Epithelial cell of proximal tubule (primary cell): Measurements from ENCODE around the gene IL18RAP. TPM values are rescaled to one million over a fixed set of nuclear protein-coding genes. Genes with fewer than 3 reads are reported as not detected.

Experiments used
- DNase-seq: peaks from one replicate; pipeline ENCODE4 v3.0.0-alpha.2; 2011; ENCODE audit warnings: low read depth
- H3K4me3 ChIP-seq: 2 replicates; pipeline ENCODE4 v1.5.1; 2011; ENCODE audit warnings: low read depth, mild to moderate bottlenecking, low read length
- total RNA-seq: library from RNA; depleted of rRNA; stranded (reverse); fragments of >200 nt; gene quantifications from 2 replicates; pipeline ENCODE4 v1.2.3, GENCODE V29; 2015
- TF ChIP-seq, protein P1 (sequence below): conservative IDR thresholded peaks from 2 replicates; pipeline ENCODE4 v1.5.1; 2012; ENCODE audit warnings: low read depth, mild to moderate bottlenecking, low read length

The IL18RAP gene
- total RNA-seq, 1 donor from 2014 or later: 0.35 TPM

DNA sequence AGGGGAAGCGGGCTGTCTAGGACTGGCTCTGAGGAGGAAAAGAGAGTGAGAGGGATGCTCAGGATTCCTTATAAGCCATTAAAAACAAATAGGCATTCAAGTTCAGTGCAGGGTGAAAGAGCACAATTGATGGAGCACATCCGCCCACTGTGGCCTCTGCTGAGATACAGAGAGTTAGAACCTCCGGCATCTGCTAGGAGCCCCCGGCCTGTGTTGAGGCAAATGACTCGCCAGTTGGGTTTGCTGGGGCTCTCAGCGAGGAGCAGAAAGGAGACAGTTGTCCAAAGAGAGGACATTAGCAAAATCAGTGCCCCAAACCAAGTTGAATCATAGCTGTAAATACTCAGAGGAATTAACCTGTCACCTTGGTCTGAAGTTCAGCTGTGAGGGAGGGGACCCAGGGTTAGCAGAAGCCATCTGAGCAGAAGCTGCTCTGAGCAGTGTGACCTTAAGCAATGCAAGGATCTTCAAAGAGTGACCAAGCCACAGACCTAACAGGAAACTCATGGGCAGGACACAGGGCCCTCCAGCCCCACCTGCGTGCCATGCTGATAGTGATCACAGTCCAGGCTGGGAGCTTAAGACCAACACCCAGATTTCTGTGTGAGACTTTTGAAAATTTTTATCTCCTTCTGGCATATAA lies 23.3 kb upstream of the IL18RAP start:
- DNase-seq: no peak
- TF ChIP-seq, protein P1, sequence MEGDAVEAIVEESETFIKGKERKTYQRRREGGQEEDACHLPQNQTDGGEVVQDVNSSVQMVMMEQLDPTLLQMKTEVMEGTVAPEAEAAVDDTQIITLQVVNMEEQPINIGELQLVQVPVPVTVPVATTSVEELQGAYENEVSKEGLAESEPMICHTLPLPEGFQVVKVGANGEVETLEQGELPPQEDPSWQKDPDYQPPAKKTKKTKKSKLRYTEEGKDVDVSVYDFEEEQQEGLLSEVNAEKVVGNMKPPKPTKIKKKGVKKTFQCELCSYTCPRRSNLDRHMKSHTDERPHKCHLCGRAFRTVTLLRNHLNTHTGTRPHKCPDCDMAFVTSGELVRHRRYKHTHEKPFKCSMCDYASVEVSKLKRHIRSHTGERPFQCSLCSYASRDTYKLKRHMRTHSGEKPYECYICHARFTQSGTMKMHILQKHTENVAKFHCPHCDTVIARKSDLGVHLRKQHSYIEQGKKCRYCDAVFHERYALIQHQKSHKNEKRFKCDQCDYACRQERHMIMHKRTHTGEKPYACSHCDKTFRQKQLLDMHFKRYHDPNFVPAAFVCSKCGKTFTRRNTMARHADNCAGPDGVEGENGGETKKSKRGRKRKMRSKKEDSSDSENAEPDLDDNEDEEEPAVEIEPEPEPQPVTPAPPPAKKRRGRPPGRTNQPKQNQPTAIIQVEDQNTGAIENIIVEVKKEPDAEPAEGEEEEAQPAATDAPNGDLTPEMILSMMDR: no peak
- no peak overlapping the region for H3K4me3 ChIP-seq

DNA sequence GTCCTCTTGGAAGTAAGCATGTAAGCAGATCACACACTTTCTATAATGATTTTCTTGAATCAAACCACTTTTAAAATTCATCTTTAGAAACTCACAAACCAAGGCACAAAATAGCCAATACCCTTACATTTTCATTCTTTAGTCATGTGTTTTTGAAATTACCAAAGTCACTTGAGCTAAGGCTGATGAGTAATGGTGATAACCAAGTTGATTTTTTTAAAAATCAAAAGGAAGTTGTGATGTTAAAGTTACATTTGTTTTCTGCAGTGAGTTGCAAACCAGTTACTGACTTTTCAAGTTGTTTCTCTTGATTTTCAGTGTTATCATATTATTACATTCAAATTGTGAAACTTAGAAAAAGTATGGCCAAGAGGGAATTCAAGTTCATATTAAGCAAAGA lies 21.5 kb upstream of the IL18RAP start:
- no peak for DNase-seq
- no peak overlapping the region for H3K4me3 ChIP-seq
- TF ChIP-seq, protein P1: no peak

DNA sequence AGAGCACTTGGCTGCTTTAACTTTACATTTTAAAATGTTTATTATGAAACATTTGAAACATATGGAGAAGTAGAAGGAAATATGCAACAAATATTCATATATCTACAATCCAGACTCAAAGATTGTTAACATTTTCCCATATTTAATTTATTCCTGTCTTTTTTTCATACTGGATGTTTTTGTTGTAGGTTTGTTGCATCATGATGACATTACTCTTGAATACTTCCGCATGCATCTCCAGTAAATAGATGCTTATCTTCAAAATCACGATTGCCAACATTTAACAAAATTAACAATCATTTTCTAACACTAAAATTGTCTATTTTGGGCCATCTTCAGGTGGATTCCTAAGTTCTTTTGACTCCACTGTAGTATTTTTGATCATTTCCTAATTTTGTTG lies 21.1 kb upstream of the IL18RAP start:
- TF ChIP-seq, protein P1: no peak
- no peak for DNase-seq
- H3K4me3 ChIP-seq: no peak overlapping the region

DNA sequence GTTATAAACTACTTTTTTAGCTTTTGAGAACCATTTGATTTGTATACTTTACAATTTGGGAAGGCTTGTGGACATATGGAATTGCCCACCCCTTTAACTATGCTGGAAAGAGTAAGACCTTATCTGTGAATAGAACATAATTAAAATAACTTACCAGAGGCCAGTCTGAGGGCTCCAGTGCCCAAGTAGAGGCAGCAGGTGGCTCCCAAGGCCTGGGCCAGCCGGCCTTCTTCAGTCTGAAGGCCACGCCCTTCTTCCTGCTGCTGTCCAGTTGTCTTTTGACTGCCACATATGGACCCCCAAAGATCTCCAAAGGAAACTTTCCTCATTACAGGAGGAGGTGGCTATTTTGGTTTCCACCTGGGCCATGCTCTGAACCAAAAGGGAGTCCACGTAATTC lies 12.0 kb upstream of the IL18RAP start:
- TF ChIP-seq, protein P1: peak; percentile 7
- no peak for DNase-seq
- H3K4me3 ChIP-seq: no peak overlapping the region

DNA sequence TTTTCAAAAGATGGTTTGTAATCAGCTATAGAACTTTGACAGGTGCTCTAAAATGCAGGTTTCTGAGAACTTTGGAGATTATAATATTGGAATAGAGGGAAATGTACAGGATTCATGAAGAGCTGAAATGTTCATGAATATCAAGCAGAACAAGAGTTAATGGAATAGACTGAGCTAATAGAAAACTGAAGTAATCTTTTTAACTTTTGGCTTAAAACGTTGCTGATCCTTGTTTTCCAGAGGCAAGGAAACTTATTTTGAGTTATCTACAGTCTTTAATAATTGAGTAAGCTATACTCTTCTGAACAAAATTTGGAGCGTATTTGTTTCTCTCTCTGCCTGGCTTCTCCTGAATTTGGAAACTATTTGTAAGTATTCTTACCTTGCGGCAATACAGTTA lies 10.8 kb upstream of the IL18RAP start:
- no peak for DNase-seq
- H3K4me3 ChIP-seq: no peak overlapping the region
- TF ChIP-seq, protein P1: no peak

DNA sequence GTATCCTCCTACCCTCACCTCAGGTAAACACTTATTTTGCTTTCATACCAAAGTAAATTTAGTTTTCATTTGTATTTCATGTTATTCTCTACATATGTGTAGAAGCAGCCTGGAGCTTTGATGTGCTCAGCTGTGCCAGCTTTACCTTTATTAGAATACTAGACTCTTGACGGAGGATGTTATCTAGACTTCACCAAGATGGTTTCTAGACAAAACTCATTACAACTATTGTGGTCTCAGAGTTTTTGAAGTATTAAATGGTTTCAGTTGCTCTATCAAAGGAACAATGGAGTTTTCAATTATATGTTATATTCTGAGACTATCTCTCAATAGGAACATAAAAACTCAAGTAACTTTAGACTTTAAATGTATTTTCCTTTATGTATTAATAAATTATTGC lies 5.0 kb upstream of the IL18RAP start:
- DNase-seq: no peak
- H3K4me3 ChIP-seq: no peak overlapping the region
- TF ChIP-seq, protein P1: no peak

DNA sequence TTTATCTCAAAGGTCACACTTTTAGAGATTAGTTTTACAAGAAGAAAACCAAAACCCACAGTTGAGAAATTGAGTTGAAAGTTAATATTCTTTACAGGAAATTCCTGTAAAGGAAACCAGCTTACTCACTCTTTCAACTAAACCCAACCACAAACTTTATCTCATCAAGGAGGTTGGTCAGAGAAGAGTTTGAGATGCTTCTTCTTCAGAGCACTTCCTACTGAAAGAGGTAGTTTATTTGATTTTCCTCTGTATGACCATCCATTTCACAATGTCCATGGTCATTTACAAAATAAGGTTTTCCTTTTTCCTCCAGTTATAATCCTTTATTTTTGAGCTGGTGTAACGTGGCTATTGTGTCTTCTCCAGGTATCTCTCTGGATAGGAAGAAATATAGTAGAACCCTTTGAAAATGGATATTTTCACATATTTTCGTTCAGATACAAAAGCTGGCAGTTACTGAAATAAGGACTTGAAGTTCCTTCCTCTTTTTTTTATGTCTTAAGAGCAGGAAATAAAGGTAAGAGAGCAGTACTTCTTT lies 4.5 kb upstream of the IL18RAP start:
- TF ChIP-seq, protein P1: no peak
- no peak for DNase-seq
- no peak overlapping the region for H3K4me3 ChIP-seq
